GM18526 (cell line): ENCODE results near the gene ZNF326.

ENCODE experiments used
- POLR2A ChIP-seq: IDR thresholded peaks from 3 replicates; pipeline ENCODE4 v1.6.1; 2011; ENCODE audit not compliant: insufficient read length; ENCODE audit errors: extremely low read depth

Gene ZNF326

DNA sequence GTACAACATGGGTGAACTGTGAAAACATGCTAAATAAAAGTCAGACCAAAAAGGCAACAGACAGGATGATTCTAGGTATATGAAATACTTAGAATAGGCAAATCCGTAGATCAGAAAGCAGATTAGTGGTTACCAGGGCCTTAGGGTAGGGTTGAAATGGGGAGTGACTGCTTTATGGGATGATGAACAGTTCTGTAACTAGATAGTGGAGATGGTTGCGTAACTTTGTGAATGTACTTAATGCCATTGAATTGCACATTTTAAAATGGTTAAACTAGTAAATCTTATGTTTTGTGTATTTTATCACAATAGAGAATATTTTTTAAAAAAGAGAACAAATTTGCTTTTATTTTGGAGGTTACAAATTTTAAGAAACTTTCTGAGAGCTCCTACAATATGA lies 17.4 kb downstream of the ZNF326 start:
- no peak for TF ChIP-seq POLR2A

DNA sequence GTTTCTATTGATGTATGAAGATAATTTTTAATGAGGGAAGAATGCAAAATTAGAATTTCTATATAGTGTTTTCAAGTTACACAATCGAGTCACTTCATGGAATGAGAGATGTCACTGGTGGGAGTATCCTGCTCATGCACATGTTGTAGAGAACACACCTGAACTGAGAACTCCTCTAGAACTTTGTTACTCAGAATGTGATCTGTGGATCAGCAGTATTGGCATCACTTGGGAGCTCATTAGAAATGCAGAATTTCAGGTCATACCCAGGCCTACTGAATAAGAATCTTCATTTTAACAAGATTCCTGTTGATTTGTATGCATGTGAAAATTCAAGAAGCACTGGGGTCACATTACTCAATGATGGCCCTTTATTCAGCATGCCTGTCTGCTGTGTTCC lies 28.8 kb downstream of the ZNF326 start:
- no peak for TF ChIP-seq POLR2A

DNA sequence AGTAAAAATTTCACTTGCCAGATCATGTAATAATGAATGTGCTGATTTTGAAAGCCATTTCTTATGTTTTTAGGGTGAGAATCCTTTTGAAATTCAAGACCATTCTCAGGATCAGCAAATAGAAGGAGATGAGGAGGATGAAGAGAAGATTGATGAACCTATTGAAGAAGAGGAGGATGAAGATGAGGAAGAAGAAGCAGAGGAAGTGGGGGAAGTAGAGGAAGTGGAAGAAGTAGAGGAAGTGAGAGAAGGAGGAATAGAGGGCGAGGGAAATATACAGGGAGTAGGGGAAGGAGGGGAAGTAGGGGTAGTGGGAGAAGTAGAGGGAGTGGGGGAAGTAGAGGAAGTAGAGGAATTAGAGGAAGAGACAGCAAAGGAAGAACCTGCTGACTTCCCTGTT lies 32.4 kb downstream of the ZNF326 start:
- no peak for TF ChIP-seq POLR2A

DNA sequence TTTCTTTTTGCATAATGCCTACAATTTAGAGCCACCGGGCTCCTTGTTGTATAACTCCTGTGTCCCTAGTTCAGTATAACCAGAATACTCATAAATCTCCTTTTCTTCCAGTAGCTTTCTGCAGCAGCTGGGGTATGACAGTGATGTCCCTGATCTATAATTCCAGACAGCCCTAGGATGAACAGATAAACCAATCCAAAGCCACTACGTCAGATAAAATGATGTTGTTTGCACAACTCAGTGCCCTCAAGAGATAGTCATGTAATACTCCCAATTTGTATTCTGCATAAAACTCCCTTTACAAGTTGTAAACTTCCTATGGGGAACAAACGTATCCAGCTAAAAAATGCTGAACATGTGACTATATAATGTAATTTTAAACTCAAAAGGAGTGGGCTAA lies 44.7 kb downstream of the ZNF326 start:
- no peak for TF ChIP-seq POLR2A

DNA sequence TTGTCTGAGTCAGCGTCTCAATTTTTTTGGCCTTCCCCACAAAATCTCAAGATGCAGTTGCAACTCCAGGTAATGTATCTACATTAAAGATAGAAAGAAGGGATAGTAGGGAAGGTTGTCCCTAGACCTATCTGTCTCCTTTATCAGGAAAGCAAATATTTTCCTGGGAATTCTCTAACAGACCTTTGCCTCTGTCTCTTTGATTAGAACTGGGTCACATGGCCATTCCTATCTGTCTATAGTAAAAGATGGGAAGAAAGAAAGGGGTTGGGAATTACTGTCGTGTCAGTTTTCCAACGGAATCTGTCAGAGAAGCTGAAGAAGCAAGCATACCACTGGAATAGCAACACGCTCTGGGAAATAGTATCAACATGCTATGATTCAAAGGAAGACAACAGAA lies 48.7 kb downstream of the ZNF326 start:
- no peak for TF ChIP-seq POLR2A

DNA sequence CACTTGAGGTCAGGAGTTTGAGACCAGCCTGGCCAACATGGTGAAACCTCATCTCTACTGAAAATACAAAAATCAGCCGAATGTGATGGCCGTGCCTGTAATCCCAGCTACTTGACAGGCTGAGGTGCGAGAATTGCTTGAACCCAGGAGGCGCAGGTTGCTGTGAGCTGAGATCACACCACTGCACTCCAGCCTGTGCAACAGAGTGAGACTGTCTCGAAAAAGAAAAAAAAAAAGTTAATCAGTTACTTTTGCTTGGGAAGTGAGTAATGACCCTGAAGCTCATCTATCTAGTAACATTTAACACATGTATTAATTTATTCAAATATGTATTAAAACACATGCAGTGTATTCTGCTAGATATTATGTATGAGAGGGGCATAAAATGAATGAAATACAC lies 49.4 kb downstream of the ZNF326 start:
- TF ChIP-seq POLR2A: no peak

DNA sequence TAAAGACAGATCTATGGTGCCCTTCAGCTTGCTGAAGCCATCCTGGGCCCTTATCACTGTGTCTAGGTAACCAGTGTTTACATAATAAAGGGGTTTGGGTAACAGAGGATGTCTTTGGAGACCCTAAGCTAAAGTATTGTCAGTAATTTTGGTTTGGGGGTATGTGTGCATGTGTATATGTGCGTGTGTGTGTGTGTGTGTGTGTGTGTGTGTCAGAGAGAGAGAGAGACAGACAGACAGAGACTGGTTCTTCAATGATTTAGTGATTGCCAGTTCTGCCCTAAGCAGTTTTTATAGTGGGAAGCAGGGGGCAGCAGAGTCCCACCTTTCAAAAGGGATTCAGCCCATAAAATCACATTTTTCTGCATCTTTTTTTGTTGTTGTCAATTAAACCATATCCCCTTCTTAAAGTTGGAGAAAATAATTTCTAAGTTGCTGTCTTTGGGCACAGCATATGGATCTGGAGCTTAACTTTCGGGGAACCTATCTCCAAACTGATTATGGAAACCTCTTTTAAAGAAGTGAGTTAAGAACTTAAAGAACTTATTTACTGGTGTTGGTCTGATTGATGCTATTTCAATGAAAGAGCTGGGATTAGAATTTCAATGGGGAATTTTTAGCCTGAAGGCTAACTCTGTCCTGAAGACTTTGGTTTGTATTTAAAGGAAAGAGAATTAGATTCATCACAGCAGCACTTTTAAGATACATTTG lies 51.1 kb downstream of the ZNF326 start:
- TF ChIP-seq POLR2A: no peak

DNA sequence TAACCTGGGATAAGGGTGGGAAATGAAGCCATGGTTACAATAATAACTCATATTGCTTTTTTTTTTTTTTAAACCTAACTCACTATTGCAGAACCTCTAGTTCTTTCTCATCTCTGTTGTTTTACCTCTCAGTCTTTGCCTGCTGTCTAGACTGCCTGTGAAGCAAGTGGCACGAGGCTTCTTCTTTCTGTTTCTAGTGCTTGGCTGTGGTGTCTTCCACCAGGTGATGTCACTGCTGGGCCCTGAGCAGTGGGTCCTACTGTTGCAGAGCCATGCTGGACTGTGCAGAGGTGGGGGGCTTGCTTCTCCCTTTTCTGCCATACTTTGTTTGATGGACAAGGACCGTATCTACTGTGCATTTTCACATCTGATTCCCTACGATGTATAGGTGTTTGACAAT lies 51.7 kb downstream of the ZNF326 start:
- TF ChIP-seq POLR2A: no peak

DNA sequence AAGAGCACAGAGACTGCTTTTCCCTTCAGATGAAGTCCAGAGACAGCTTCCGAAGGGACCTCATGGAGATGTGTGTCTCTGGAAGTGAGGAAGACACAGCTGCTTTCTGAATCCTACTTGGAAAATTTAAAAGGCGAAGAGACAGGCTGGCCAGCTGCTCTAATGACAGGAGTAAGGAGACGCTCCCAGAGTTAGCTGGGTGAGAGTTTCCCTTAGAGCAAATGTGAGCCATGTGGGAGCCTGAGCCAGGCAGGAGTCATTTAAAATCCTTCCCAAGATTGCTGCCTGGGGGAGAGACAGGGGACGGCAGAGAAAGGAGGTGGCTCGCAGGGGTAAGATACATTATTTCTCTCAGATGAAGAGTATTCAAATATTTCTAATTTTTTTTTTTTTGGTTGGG lies 53.1 kb downstream of the ZNF326 start:
- TF ChIP-seq POLR2A: no peak

DNA sequence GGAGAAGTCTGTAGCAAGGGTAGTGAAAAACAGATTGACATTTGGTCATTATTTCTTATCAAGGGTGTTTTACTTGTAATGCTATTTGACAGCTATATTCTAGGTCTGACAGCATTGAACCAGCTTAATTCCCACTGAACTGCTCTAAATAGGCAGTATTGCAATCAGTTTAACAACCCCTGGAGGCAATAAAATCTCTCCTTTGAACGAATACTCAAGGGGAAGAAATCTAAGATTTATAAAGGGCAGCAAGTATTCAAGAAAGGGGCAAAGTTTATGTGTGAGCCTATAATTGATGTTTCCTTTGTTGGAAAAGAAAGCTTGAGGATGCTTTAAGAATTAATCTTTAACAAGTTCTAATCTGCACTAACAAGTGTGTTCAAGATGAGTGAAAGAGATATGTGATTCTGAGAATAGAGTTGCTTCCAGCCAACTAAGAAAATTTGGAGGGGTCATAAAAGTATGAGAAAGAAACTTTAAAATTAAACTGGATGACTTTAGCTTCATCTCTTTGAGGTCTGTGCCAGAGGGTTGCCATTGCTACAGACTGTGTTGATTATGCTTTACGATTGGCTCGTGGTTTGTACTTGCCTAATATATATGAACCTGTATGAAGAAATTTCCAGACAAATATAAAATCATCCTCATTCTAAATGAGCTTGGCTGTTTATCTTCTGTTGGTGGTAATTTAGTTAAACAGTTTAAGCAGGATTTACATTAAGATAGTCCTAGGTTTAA lies 72.5 kb downstream of the ZNF326 start:
- no peak for TF ChIP-seq POLR2A

DNA sequence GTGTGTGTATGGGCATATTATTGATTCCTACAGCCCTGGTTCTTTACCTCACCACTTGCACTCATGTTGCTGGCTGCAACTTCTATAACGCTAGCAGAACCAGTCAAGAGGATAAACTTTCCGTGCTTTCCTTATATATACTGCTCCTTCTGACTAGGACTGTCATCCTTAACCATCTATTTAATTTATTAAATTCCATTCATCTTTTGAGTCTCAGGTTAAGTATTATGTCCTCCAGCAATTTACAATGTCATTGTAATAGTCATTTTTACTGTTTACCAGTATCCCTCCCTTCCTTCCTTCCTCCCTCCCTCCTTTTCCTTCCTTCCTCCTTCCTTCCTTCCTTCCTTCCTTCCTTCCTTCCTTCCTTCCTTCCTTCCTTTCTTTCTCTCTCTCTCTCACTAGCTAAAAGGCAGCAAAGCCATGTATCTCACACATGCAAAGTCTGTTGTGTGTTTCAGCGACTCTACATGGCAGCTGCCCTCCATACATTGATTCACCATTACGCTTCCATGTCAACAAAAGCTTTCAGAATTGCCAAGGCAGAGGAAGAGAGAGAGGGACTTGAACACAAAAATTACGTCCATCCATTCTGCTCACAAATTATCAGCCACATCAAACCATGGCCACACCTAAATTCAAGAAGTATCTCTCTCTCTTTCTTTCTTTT lies 73.8 kb downstream of the ZNF326 start:
- no peak for TF ChIP-seq POLR2A

DNA sequence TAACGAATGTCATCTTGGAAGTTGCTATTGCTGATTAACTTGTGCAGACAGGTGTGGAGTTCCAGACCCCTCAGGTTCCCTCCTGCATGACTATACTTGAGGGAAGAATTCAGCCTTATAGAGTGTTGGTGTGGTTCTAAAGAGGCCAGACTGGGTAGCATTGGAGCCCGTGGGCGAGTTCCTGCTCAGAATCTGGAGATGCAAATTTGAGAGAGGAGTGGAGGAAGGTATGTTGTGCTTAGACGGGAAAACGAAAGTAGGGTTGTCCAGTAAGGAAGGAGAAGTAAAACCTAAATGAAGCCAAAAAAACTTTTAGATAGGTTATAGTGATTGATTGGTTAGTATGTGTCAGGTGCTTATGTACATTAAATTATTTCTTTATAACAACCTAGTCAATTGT lies 79.2 kb downstream of the ZNF326 start:
- no peak for TF ChIP-seq POLR2A

DNA sequence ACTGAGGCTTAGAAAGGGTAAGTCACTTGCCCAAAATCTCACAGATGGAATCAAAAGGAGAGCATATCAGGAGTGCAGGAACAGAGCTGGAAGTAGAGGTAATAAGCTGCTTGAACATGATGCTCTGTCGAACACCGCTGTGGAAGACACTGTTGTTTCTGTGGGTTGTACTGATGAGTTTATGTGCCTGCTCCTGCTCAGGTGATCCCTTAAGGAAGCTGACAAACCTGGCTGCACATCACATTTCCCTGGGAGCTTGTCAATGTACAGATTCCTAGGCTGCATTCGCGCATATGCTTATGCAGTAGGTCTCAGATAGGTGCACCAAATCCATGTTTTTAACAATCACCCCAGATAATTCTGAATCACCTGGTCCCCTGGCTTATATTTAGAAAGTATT lies 79.7 kb downstream of the ZNF326 start:
- no peak for TF ChIP-seq POLR2A

DNA sequence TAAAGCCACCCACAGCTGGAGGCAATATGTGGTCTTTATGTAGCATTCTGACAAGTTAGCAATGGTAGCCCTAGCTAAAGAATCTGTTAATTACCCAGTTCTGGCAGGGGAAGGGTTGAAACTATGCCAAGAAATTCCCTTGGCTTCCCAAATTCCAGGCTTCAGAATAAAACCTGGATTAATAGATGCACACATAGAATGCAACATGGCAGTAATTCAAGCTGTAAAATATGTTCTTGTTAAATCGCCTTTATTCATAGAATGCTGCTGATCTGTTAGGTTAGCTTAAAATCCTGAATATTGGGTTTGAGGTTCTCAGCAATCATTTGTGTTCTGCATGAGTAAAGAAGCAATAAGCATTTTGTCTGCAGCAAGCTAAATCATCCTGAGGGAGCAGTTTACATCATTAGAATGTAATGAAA lies 80.1 kb downstream of the ZNF326 start:
- no peak for TF ChIP-seq POLR2A

DNA sequence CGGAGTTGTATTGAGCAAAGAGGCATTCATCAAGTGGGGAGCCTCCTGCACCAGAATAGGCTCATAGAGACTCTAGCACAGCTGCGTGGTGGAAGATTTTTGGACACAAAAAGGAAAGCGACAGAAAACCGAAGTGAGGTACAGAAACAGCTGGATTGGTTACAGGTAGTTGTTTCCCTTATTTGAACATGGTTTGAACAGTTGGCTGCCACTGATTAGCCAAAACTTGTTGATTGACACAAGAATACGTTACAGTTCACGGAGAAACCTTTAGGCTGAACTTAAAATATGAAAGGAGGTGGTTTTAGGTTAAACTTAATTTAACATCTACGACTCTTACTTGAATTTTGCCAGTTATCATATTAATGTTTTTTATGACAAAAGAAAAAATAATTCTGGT lies 89.1 kb downstream of the ZNF326 start:
- no peak for TF ChIP-seq POLR2A
